ENCODE measurements around the gene MT1HL1.

Gene MT1HL1

GRCh38 chr1:237042892-237043576 is 38.8 kb upstream of the MT1HL1 start:
- TF ChIP-seq, protein P1, sequence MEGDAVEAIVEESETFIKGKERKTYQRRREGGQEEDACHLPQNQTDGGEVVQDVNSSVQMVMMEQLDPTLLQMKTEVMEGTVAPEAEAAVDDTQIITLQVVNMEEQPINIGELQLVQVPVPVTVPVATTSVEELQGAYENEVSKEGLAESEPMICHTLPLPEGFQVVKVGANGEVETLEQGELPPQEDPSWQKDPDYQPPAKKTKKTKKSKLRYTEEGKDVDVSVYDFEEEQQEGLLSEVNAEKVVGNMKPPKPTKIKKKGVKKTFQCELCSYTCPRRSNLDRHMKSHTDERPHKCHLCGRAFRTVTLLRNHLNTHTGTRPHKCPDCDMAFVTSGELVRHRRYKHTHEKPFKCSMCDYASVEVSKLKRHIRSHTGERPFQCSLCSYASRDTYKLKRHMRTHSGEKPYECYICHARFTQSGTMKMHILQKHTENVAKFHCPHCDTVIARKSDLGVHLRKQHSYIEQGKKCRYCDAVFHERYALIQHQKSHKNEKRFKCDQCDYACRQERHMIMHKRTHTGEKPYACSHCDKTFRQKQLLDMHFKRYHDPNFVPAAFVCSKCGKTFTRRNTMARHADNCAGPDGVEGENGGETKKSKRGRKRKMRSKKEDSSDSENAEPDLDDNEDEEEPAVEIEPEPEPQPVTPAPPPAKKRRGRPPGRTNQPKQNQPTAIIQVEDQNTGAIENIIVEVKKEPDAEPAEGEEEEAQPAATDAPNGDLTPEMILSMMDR (IDR thresholded peaks at IDR 0.05; ENCODE audit: low read depth, low read length), result no peak
- H3K4me3 ChIP-seq (ENCODE audit: low read depth, low read length), result no peak overlapping the region

DNA sequence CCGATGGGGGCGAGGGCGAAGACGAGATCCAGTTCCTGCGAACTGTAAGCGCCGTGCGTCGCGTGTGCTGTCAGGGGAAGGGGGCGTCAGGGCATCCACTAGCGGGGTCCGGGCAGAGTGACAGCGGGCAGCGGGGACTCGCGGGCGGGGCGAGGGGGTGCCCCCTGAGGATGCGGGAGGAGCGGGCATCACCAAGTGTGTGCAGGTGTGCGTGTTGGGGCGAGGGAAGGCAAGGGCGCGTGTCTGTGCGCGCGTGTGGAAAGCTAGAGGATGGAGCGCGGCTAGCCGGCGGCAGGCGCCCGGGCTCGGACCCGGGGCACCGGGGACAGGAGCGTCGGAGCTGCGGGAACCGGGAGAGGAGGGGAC is 38.3 kb upstream of the MT1HL1 start:
- TF ChIP-seq, protein P1 (IDR thresholded peaks at IDR 0.05; ENCODE audit: low read depth, low read length), result no peak
- no peak overlapping the region for H3K4me3 ChIP-seq (ENCODE audit: low read depth, low read length)

DNA sequence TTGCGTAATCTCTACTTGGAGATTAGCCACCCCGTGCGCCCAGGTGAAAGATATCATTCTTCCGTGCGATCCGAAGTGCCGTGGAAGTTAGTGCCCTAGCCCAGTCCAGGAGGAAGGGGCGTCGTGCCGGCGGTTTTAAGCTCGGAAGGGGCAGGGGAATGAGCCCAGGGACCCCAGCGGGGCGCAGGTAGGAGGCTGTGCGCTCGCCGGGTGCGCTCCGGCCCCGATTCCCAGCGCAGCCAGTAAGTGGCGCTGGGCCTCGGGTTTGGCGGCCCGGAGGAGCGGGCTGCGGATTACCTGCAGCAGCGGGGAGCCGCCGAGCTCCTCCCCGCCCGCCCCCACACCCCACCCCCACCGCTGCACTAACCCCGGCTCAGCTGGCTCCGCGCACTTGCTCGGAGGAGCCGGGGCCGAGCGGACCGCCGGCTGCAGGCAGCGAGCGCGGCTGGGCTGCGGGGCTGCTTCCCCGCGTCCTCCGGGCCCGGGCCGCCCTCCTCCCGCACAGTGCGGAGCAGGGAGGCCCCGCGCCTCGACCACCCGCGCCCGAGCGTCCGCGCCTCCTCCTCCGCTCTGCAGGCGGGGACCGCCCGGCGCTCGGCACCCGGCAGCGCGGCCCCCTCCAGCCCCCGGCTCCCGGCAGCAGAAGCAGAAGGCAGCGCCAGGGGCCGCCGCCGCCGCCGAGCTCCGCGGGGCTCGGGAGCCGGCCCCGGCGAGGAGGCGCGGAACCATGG is 37.7 kb upstream of the MT1HL1 start, which contains the start of gene RYR2:
Gene RYR2 (plus strand): TSS at position 390 of the 731 bp plus-strand sequence. CDS start 338 bp downstream, at position 728.
- TF ChIP-seq, protein P1 (IDR thresholded peaks at IDR 0.05; ENCODE audit: low read depth, low read length), result no peak
- no peak within 1 kb of the TSS for H3K4me3 ChIP-seq (ENCODE audit: low read depth, low read length)

GRCh38 chr1:237041461-237041794 is 37.2 kb upstream of the MT1HL1 start:
- H3K4me3 ChIP-seq (ENCODE audit: low read depth, low read length), result no peak overlapping the region
- TF ChIP-seq, protein P1 (IDR thresholded peaks at IDR 0.05; ENCODE audit: low read depth, low read length), result no peak

GRCh38 chr1:237040823-237041222 is 36.6 kb upstream of the MT1HL1 start:
- TF ChIP-seq, protein P1 (IDR thresholded peaks at IDR 0.05; ENCODE audit: low read depth, low read length), result no peak
- no peak overlapping the region for H3K4me3 ChIP-seq (ENCODE audit: low read depth, low read length)

DNA sequence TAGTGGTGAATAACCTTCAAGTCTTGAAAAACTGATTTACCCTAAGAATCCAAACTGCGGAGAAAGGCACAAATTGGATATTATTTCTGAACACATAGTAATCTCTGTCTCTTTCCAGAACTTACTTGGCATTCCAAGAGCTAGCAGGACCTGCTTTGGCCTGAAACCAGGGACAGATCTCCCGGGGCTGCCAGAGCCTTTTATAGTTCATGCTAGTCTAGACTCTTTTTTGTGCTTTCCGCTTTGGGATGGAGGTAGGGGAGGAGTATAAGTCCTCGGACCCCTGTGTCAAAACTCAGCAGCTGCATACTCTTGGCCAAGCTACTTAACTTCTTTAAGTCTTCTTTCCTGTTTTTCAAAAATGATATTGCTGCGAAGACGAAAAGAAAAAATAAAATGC is 34.0 kb upstream of the MT1HL1 start:
- TF ChIP-seq, protein P1 (IDR thresholded peaks at IDR 0.05; ENCODE audit: low read depth, low read length), result no peak

DNA sequence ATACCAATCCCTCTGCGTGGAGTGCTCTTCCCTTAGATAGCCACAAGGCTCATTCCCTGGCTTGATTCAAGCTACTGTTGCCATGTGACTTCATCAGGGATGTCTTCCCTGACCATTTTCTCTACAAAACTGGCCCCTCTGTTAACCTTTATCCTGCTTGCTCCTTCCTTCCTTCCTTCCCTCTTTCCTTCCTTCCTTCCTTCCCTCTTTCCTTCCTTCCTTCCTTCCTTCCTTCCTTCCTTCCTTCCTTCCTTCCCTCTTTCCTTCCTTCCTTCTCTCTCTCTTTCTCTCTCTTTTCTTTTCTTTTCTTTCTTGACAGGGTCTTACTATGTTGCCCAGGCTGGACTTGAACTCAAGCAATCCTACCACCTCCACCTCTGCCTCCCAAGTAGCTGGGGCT is 31.5 kb upstream of the MT1HL1 start:
- TF ChIP-seq, protein P1 (IDR thresholded peaks at IDR 0.05; ENCODE audit: low read depth, low read length), result no peak
- no peak overlapping the region for H3K4me3 ChIP-seq (ENCODE audit: low read depth, low read length)

More for the DNA sequence above, 34.0 kb upstream of the MT1HL1 start:
- H3K4me3 ChIP-seq (ENCODE audit: low read depth, low read length), result no peak overlapping the region
